ENCODE results near the gene RBMS3.

The RBMS3 gene

GRCh38 chr3:29525254-29525881, 244.5 kb downstream of the RBMS3 start:
- peak; percentile 83 for DNase-seq (ENCODE audit: low read depth)

- no peak for DNase-seq (ENCODE audit: low read depth)
Observed at GRCh38 chr3:29527246-29527645, 246.4 kb downstream of the RBMS3 start.

GRCh38 chr3:29531644-29532043, 250.8 kb downstream of the RBMS3 start:
- DNase-seq (ENCODE audit: low read depth), result no peak

- DNase-seq (ENCODE audit: low read depth), result no peak
Observed at GRCh38 chr3:29532473-29532872, 251.6 kb downstream of the RBMS3 start.

GRCh38 chr3:29534006-29534405, 253.1 kb downstream of the RBMS3 start:
- no peak for DNase-seq (ENCODE audit: low read depth)

GRCh38 chr3:29536016-29536758, 255.3 kb downstream of the RBMS3 start:
- DNase-seq (ENCODE audit: low read depth), result no peak

GRCh38 chr3:29537889-29538609, 257.2 kb downstream of the RBMS3 start:
- peak; percentile 41 for DNase-seq (ENCODE audit: low read depth)

- no peak for DNase-seq (ENCODE audit: low read depth)
Observed at GRCh38 chr3:29538610-29538958, 257.7 kb downstream of the RBMS3 start.

GRCh38 chr3:29540544-29540943, 259.7 kb downstream of the RBMS3 start:
- no peak for DNase-seq (ENCODE audit: low read depth)

GRCh38 chr3:29544701-29545363, 264.0 kb downstream of the RBMS3 start:
- DNase-seq (ENCODE audit: low read depth), result no peak

- DNase-seq (ENCODE audit: low read depth), result no peak
Observed at GRCh38 chr3:29545615-29546014, 264.7 kb downstream of the RBMS3 start.

GRCh38 chr3:29552051-29552450, 271.2 kb downstream of the RBMS3 start:
- no peak for DNase-seq (ENCODE audit: low read depth)

GRCh38 chr3:29554566-29554965, 273.7 kb downstream of the RBMS3 start:
- DNase-seq (ENCODE audit: low read depth), result no peak

- DNase-seq (ENCODE audit: low read depth), result no peak
Observed at GRCh38 chr3:29555590-29555989, 274.7 kb downstream of the RBMS3 start.

- no peak for DNase-seq (ENCODE audit: low read depth)
Observed at GRCh38 chr3:29557186-29557585, 276.3 kb downstream of the RBMS3 start.

GRCh38 chr3:29557825-29558224, 277.0 kb downstream of the RBMS3 start:
- DNase-seq (ENCODE audit: low read depth), result no peak

GRCh38 chr3:29559741-29560465, 279.0 kb downstream of the RBMS3 start:
- DNase-seq (ENCODE audit: low read depth), result no peak

- DNase-seq (ENCODE audit: low read depth), result no peak
Observed at GRCh38 chr3:29561651-29562149, 280.8 kb downstream of the RBMS3 start.

GRCh38 chr3:29565236-29565635, 284.4 kb downstream of the RBMS3 start:
- DNase-seq (ENCODE audit: low read depth), result no peak

GRCh38 chr3:29567501-29567900, 286.6 kb downstream of the RBMS3 start:
- DNase-seq (ENCODE audit: low read depth), result no peak

GRCh38 chr3:29568355-29568754, 287.5 kb downstream of the RBMS3 start:
- no peak for DNase-seq (ENCODE audit: low read depth)

GRCh38 chr3:29576181-29576580, 295.3 kb downstream of the RBMS3 start:
- no peak for DNase-seq (ENCODE audit: low read depth)

Measured in fibroblast of the conjunctiva (primary cell).